GM19455 (cell line): Measurements from ENCODE around the gene RD3L.
"Not testable (repeated sequence)": the region's sequence is repeated elsewhere in the genome, so short reads cannot be mapped to it uniquely, and the experiment has no call there.

Source experiments
- ATAC-seq: cut with Tn5 transposase; IDR thresholded peaks from one replicate; pipeline ENCODE4 v1.9.1; 2021; ENCODE audit not compliant: unreplicated experiment

The RD3L gene

DNA sequence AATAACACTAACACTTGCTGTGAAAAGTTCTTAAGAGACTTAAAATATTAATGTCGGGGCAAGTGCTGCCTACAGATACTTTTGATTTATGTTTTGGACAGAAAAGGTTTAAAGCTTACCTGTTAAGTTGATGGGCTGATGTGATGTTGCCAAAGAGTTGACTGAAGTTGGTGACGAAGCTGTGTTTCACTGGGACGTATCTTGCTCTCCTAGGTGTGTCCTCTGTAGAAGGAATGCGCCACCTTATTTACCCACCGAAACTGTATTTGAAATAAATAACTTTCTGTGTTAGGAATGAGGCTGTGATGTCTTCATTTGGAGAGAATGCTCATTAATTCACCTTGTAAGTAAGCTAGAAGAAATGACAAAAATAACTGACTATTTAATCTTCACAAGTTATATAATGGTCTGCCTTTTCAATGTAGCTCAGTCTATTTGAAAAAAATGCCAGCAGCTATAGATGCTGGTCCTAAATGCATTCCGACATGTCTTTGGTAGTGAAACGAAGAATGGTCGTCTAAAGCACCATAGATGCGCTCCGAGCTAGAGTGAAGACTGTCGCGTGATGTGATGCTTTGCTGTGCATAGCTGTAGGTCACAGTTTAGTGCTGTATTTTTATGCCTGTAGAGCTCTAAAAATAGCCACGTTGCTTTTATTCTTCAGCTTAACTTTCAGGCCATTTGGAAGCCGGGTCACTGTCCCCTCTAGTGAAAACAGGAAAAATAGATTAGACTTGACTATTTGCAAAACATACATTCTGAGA is at the start of gene RD3L:
TSS of gene RD3L (minus strand) at position 557 of the 764 bp plus-strand sequence. CDS start 834 bp downstream, outside the sequence.
- ATAC-seq, result no peak

DNA sequence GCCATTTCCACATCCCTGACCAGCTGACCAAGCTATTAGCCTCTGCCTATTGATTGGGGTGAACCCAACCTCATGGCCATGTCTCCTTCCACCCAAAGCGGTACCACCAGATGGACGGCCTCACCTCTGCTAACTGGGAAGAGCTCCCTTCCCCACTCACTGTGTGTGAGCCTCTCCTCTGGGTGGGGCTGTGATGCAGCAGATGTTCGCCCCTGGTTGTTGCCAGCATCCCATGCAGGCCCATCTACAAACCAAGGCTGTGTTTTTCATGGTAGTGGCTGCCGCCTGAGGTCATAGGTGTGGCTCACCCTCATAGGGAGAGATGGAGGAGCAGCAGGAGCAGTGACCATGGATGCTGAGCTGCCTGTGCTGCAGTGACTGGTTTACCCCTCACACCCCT is 47.6 kb upstream of the RD3L start:
- ATAC-seq, result no peak

DNA sequence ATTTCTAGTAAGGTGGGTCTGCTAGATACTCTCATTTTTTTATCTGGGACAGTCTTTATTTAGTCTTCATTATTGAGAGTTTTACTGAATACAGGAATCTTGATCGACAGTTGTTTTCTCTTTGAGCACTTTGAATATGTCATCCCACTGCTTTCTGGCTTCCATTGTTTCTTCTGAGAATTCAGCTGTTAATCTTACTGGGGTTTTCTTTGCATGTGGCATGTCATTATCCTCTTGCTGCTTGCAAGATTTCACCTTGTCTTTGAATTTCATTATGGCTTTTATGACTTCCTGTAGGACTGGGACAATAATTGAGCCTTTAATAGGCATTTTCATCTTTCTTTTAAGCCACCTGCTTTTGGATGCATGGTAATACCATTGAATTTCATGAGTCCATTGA is 46.7 kb upstream of the RD3L start:
- no peak for ATAC-seq

DNA sequence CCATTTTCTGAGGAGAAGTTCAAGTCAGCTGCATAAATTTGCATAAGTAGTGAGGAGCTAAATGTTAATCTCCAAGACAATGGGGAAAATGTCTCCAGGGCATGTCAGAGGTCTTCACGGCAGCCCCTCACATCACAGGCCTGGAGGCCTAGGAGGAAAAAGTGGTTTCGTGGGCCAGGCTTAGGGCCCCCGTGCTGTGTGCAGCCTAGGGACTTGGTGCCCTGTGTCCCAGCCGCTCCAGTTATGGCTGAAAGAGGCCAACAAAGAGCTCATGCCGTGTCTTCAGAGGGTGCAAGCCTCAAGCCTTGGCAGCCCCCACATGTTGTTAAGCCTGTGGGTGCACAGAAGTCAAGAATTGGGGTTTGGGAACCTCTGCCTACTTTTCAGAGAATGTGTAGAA is 41.9 kb upstream of the RD3L start:
- ATAC-seq, result no peak

DNA sequence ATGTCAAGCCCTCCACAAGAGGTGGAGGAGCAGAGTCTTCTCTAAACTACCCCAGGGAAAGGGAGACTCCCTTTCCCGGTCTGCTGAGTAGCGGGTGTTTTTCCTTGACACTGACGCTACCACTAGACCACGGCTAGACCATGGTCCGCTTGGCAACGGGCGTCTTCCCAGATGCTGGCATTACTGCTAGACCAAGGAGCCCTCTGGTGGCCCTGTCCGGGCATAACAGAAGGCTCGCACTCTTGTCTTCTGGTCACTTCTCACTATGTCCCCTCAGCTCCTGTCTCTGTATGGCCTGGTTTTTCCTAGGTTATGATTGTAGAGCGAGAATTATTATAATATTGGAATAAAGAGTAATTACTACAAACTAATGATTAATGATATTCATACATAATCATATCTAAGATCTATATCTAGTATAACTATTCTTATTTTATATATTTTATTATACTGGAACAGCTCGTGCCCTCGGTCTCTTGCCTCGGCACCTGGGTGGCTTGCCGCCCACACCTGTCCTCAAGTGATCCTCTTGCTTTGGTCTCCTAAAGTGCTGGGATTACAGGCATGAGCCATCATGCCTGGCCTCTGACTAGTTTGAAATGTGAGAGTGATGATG is 38.4 kb upstream of the RD3L start:
- not testable (repeated sequence) for ATAC-seq

DNA sequence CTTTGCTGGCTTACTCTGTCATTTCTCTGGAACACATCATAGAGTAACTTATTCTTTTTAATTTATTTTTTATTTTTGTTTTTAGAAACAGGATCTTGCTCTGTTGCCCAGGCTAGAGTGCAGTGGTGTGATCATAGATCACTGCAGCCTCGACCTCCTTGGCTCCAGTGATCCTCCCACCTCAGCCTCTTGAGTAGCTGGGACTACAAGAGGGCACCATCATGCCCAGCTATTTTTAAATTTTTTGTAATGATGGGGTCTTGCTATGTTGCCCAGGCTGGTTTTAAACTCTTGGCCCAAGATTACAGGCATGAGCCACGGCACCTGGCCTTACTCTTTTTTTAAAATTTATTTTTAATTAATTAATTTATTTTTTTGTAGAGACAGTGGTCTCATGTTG is 32.2 kb upstream of the RD3L start:
- no peak for ATAC-seq

DNA sequence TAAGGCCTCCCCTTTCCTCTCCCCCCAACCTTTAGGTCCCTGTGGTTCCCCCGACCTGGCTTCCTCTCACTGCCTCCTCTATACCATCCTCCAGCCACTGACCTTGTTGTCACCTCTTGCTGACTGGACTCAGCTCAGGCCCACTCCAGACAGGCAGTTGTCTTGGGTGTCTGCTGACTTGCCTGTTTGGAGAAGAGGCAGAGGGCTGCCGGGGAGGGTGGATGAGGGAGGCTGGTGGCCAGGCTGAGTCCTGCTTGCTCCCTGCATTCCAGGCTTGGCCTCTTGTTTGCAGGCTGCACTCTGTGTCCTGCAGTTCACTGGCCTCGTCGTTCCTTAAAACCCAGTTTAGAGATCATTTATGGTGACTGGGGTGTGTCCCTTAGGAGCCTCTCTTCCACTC is 31.0 kb upstream of the RD3L start:
- ATAC-seq, result no peak

DNA sequence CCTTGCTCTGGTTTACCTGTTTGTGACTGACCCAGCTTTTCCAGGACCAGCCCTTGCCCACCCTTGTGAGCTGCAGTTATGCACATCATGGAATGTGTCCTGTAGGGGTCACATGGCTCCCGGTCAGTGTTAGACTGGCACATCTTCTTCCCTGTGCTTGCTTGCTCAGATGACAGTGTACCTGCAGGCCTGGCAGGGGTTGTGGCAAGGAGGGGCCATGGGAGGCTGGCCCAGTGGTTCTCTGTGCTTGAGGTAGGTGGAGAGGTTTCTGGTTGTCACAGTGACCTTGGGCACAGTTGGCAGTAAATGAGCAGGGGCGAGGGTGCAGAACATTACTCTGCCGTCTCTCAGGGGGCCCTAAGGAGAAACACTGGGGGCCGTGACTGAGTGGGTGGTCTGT is 27.6 kb upstream of the RD3L start:
- no peak for ATAC-seq

DNA sequence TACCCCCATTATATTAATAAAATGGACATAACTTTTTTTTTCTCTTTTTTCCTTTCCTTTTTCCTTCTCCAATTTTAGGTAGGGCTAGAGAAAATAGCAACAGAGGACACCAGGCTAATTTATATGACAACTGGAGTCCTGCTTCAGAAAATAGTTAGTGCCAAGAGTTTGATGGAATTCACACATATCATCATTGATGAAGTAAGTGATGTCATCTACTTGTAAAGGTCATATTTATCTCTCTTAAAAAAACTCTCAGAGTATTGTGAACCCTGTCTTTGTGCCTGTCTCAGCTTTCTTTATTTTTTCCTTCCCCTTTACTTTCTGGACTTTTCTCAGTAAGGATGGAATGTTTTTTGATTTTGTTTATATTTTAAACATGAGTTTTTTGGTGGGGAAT is 24.3 kb upstream of the RD3L start:
- no peak for ATAC-seq

DNA sequence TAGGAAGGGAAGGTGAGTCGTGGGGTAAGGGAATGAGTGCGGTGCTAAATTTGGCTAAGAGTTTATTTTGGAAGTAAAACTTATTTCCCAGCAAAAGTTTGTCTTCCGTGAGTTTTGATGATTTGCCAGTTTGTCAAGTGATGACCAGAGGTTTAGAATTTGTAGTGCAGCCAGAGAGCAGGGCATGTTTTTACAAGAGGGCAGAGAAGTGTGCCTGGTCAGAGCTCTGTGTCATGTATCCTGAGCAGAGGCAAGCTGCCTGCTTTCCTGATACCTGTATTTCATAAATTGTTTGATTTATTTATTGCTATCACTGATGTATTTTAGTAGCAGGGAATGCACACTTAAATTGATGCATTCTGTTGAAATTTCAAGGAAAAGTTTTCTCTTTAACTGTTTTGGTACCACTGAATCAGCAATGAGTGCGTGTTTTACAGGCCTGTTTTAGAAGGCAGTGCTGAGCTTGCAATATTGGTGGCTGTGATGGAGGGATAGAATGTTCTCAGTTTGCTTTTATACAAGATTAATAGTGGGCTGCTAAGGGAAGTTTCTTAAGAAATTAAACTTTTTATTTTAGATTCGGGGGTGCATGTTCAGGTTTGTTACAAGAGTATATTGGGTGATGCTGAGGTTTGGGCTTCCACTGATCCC is 19.7 kb upstream of the RD3L start:
- ATAC-seq, result no peak

DNA sequence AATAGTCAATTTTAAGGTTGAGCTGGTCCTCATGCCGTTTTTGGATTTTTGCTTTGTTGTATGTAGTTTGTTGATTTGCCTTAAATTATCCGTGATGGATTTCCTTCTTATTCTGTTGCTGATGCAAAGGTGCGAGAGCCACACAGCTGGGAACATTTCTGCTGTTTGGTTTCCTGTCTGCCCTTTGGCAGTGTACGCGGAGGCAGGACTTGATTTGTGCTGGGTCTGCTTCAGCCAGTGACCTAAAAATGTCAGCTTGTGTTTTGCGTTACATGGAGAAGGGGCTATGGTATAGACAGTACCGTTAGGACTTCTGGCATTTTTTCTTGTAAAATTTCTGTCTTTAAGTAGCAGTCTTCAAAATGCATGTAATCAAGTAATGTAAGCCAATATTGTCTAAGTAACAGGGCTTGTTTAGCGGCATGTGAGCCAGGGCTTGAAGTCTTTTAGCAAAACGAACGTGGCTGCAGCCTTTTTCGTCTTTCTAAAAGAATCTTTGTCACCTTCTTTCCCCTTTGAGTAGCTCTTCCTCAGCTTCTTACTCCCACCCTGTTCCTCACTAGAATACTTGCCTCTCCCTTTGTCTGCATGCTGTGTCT is 18.2 kb upstream of the RD3L start:
- no peak for ATAC-seq

DNA sequence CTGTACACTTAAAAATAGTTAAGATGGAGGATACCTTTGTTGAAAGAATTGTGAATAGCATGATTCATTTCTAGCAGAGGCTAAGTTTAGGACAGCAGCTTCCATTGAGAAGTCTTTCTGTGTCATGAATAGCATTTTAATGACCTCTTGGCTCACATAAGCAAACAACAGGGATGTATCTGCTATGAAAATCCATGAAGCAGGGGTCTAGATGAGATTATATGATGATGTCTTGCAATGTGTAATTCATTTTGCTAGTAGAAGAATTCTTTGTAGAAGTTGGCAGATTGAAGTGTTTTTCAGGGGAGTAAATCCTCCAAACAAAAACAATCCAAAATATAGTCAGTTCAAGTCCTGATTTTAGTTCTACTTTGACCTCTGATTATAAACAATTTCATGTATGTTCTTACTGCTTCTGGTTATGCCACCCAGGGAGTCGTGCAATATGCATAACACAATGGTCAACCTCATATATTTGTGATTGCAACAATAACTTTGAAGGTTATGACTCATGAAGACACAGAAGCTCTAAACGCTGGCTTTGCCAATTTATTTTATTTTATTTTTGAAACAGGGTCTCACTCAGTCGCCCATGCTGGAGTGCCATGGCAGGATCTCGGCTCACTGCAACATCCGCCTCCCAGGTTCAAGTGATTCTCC is 6.9 kb upstream of the RD3L start:
- no peak for ATAC-seq

DNA sequence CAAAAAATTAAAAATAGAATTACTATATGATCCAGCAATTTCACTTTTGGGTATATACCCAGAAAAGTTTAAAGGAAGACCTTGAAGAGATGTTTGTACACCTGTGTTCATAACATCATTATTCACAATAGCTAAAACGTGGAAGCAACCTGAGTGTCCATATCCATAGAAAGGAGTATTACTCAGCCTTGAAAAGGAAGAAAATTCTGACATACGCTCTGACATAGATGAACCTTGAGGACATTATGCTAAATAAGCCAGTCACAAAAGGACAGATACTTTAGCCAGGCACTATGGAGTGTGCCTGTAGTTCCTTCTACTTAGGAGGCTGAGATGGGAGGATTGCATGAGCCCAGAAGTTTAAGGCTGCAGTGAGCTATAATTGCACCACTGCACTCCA is 6.1 kb upstream of the RD3L start:
- ATAC-seq, result no peak

DNA sequence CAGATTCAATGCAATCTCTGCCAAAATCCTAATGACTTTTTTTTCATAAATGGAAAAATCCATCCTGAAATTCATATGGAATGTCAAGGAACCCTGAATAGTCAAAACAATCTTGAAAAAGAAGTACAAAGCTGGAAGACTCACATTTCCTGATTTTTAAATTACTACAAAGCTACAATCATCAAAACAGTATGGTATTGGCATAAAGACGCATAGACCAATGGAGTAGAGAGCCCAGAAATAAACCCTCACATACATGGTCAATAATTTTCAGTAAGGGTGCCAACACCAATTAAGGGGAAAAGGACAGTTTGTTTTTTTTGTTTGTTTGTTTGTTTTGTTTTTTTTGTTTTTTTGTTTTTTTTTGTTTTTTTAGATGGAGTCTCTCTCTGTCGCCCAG is 4.6 kb upstream of the RD3L start:
- no peak for ATAC-seq

DNA sequence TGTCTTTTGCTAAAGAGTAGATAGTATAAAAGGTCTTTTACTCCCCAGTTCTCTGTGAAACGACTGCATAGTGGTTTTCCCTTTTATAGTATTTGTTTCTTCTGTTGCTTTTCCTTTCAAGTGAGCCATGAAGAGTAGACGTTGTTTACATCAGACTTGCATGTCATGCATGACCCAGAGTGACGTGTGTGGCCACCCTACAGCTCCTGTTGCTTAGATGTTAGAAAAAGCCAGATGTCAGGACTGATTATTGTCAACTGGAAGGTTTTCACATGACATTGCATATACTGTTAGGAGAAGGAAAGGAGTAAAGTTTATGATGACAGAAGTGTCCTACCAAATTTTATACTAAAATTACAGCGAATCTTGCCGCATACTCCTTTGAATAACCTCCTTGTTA is 1.3 kb upstream of the RD3L start:
- no peak for ATAC-seq

DNA sequence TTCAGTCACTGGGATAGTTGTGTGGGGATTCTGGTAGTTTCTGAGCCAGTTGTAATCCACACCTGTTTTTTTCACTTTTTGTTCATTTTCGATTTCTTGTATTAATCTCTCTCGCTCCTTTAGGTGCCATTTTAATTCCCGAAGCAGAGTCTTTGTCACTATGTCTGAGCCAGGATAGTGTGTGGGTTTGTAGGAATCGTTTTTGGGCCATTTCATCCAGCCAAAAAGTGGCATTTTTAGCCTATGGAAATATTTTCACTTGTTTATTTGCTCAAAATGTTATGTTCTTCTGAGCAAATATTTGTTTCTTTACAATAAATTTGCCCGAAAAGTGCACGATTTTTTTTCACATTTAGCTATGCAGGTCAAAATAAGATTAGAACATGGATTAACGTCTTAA is 867 bp downstream of the RD3L start:
- ATAC-seq, result no peak

DNA sequence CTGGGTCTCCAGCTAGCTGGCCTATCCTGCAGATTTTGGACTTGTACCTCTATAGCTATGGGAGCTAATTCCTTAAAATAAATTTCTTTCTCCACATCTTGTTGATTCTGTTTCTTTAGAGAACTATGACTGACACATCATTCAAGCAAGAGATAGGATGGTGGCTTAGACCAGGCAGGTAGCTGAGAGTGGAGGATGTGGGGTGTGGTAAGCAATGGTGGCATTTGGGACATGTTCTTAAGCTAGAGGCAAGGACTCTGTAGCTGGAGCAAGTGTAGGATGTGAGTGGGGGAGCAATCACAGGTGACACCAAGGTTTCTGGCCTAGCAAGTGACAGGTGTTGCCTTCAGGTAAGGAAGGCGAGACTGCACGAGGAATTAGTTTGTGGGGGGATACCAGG is 7.2 kb downstream of the RD3L start:
- no peak for ATAC-seq

DNA sequence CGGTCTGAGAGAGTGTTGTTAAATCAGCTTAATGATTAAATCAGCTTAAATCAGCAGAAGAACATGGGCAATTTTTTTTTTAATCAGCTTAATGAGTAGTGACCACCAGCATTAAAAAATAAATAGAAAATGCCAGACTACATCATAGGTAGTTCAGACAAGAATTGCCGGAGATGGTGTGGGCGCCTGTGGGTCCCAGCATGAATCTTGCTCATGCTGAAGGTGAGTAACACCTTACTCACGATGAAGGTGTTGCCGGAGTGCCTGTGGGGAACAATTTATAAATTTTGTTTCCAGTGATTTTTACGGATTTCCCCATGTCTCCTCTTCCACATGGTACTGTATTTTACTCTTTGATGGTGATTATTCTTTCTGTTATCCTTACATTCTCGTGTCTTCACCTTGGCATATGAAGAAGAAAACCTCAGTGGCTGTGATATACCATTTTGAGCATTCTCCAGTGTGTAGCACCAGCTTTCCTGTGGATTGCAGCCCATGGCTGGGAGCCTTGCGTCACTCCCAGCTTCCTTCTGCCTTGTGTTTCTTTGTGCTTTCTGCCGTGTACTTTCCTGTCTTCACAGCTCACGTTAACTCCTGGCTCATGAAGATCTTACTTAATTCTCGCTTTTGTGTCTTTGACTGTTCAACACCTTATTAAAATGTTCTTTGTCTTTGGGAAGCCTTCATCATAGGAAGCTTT is 9.4 kb downstream of the RD3L start:
- no peak for ATAC-seq

DNA sequence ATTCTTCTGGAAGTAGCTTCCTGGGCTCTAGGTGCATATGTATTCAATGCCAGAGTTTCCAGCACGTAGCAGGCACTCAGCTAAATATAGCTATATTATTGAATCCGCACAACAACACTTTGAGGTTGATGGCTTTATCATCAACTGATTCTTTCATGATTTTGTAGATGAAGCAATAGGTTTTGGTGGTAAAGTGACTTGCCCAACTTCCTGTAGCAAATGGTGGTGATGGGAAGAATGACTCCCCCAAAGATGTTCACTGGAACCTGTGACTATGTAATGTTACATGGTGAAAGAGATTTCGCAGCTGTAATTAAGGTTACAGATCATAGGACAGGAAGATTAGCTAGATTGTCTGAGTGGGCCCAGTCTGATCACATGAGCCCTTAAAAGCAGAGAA is 10.9 kb downstream of the RD3L start:
- no peak for ATAC-seq

DNA sequence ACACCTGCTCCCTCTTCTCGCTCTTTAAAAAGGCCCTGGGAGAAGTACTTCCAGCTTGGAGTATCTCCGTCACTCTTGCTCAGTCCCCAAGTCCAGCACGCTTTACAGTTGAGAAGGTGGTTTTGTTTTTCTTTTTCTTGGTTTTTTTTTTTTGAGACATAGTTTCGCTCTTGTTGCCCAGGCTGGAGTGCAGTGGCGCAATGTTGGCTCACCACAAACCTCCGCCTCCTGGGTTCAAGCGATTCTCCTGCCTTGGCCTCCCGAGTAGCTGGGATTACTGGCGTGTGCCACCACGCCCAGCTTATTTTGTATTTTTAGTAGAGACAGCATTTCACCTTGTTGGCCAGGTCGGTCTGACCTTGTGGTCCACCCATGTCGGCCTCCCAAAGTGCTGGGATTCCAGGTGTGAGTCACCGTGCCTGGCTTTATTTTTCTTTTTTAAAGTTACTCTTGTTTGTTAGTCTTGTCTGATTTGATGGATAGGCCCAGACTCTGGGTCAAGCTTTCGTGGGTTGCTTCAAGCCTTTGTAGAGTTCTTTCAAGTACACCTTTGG is 12.2 kb downstream of the RD3L start:
- ATAC-seq, result no peak
